Uterus (tissue), 4 donors: ENCODE results near the gene KLK8. TPM values are rescaled to one million over a fixed set of nuclear protein-coding genes. Genes with fewer than 3 reads are reported as not detected.

Experiments used
- DNase-seq, 2 donors: peaks; one replicate each; pipeline ENCODE4 v3.0.0-alpha.2; 2019 to 2020
- H3K27ac ChIP-seq, 2 donors: fragments of 200-600 bp; sonication (generic); 1 replicate in 1 of 2; 2 replicates in 1 of 2; pipeline ENCODE4 v1.5.1; 2016 to 2018
- H3K27me3 ChIP-seq, 2 donors: fragments of 200-600 bp; sonication (generic); one replicate each; pipeline ENCODE4 v1.5.1; 2018 to 2019; ENCODE audit warnings: control low read depth in 1 of 2
- H3K36me3 ChIP-seq, 2 donors: fragments of 200-600 bp; sonication (generic); one replicate each; pipeline ENCODE4 v1.5.1; 2019; ENCODE audit warnings: control low read depth in 1 of 2
- H3K4me1 ChIP-seq, 2 donors: fragments of 200-600 bp; sonication (generic); one replicate each; pipeline ENCODE4 v1.5.1; 2018 to 2019; ENCODE audit warnings: control low read depth in 1 of 2
- H3K4me3 ChIP-seq, 2 donors: fragments of 200-600 bp; sonication (generic); 1 replicate in 1 of 2; 2 replicates in 1 of 2; pipeline ENCODE4 v1.5.1; 2018 to 2019; ENCODE audit warnings: mild to moderate bottlenecking in 1 of 2
- H3K9me3 ChIP-seq, 2 donors: fragments of 200-600 bp; sonication (generic); one replicate each; pipeline ENCODE4 v1.5.1; 2019; ENCODE audit warnings: control low read depth in 1 of 2
- POLR2A ChIP-seq, 2 donors: fragments of 450-650 bp; IDR thresholded peaks; one replicate each; pipeline ENCODE4 v1.6.1; 2016; ENCODE audit warnings: antibody characterized with exemption in 2 of 2, mild to moderate bottlenecking in 1 of 2, moderate library complexity in 1 of 2
- intact Hi-C: fragments of 100-400 bp; cut with DNase I; formaldehyde crosslinking; loops from one replicate; pipeline ENCODE4 v1.15.1; 2023; ENCODE audit warnings: low total_unique reads
- total RNA-seq, 4 donors: library from RNA; depleted of rRNA in 3 of 4; stranded (reverse); fragments of >200 nt in 3 of 4; gene quantifications; one replicate each; pipeline versions ENCODE4 v1.1.0 to v1.2.4, GENCODE V29; 2014 to 2023
- TF ChIP-seq, protein P1 (sequence below), 4 experiments: fragments of 200-600 bp in 2 of 4; fragments of 450-650 bp in 2 of 4; sonication (generic) in 2 of 4; IDR thresholded peaks; one replicate each; pipeline ENCODE4 v1.5.1; 2016 to 2019; ENCODE audit warnings: antibody characterized with exemption in 4 of 4, mild to moderate bottlenecking in 2 of 4, moderate library complexity in 1 of 4
- donor health status: DM: yes; HTN: yes; CAD: no.

Gene KLK8
- total RNA-seq, 4 donors from 2014 or later = 4.8 TPM; not detected in 3

DNA sequence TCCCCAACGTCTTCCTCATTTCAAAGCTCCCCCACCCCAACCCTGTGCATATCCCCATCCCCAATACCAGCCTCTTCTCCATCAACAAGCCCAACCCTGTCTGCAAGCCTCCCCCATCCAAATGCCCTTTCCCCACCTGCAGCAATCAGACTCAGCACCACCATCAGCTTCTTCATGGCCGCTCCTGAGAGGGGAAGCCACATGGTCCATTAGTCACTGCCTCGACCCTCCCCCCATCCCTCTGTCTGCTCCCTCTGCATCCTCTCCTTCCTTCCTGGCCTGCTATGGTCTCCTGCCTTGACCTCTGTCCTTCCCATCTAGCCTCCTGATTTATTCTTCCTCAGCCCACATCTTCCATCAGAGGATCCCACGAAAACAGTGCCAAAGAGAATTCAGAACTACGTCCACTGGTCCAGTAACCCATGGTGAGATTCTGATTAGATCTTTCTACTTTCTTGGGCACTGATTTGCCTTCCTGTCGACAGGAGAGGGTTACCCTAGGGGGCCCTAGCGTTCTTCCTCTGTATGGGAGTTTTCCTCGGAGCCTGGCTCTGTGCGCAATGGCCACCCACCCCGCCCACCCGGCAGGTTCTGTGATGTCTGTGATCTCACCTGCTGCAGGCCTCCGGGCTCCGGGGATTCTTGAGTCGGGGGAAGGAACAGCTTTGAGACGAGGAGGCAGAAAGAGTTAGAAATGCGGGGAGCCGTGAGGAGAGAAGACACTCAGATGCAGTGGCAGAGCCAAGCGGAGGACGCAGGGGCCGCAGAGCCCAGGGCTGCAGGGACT is 33.3 kb downstream of the KLK8 start:
- no peak for DNase-seq
- no peaks in the 10 kb centered on the region for H3K36me3 ChIP-seq
- no peak overlapping the region for H3K27ac ChIP-seq
- TF ChIP-seq POLR2A (IDR thresholded peaks at IDR 0.05) = no peak
- TF ChIP-seq, protein P1, sequence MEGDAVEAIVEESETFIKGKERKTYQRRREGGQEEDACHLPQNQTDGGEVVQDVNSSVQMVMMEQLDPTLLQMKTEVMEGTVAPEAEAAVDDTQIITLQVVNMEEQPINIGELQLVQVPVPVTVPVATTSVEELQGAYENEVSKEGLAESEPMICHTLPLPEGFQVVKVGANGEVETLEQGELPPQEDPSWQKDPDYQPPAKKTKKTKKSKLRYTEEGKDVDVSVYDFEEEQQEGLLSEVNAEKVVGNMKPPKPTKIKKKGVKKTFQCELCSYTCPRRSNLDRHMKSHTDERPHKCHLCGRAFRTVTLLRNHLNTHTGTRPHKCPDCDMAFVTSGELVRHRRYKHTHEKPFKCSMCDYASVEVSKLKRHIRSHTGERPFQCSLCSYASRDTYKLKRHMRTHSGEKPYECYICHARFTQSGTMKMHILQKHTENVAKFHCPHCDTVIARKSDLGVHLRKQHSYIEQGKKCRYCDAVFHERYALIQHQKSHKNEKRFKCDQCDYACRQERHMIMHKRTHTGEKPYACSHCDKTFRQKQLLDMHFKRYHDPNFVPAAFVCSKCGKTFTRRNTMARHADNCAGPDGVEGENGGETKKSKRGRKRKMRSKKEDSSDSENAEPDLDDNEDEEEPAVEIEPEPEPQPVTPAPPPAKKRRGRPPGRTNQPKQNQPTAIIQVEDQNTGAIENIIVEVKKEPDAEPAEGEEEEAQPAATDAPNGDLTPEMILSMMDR (IDR thresholded peaks at IDR 0.05) = no peak
- no peak overlapping the region for H3K4me3 ChIP-seq
- no peaks in the 10 kb centered on the region for H3K4me1 ChIP-seq
- intact Hi-C loops = no loop called here
- no peaks in the 10 kb centered on the region for H3K27me3 ChIP-seq
- no peaks in the 10 kb centered on the region for H3K9me3 ChIP-seq

DNA sequence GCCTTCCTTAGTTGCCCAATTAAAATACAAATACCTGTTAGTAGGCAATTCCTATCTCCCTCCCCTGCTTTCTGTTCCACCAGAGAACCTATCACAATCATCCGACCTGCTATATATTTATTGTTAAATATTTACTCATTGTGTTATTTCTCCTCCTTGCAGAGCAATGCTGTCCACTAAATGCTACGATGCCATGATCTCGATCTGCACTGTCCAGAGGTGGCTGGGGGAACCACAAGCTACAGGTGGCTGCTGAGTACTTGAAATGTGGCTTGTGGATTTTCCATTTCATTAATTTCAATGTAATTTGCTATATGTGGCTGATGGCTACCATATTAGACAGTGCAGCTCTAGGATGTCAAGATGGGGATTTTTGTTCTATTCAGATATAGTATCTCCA is 37.1 kb downstream of the KLK8 start:
- H3K4me1 ChIP-seq = no peaks in the 10 kb centered on the region
- H3K27ac ChIP-seq = no peak overlapping the region
- TF ChIP-seq, protein P1 (IDR thresholded peaks at IDR 0.05) = no peak
- no peak for TF ChIP-seq POLR2A (IDR thresholded peaks at IDR 0.05)
- no peaks in the 10 kb centered on the region for H3K9me3 ChIP-seq
- no peaks in the 10 kb centered on the region for H3K36me3 ChIP-seq
- H3K4me3 ChIP-seq = no peak overlapping the region
- no peak for DNase-seq
- no peaks in the 10 kb centered on the region for H3K27me3 ChIP-seq
- intact Hi-C loops = no loop called here

DNA sequence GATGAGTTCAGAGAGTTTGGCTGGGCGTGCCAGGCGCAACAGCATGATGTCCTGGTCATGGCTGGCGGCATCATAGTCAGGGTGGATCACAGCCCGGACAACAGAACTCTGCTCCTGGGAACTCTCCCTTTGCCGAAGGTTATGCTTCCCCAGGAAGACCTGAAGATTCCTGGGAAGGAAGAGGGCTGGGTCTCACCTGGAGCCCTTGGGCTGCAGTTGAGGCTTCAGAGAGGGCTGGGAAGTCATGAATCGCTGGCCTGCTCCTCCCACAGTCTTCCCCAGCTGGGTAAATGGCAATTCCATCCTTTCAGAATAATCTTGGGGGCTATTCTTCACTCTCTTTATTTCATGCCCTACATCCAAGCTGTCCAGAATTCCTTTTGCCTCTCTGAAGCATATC is 38.0 kb downstream of the KLK8 start:
- H3K27ac ChIP-seq = no peak overlapping the region
- H3K4me3 ChIP-seq = no peak overlapping the region
- intact Hi-C loops = no loop called here
- TF ChIP-seq, protein P1 (IDR thresholded peaks at IDR 0.05) = no peak
- TF ChIP-seq POLR2A (IDR thresholded peaks at IDR 0.05) = no peak
- H3K36me3 ChIP-seq = no peaks in the 10 kb centered on the region
- no peaks in the 10 kb centered on the region for H3K27me3 ChIP-seq
- H3K9me3 ChIP-seq = no peaks in the 10 kb centered on the region
- H3K4me1 ChIP-seq = no peaks in the 10 kb centered on the region
- DNase-seq = no peak

DNA sequence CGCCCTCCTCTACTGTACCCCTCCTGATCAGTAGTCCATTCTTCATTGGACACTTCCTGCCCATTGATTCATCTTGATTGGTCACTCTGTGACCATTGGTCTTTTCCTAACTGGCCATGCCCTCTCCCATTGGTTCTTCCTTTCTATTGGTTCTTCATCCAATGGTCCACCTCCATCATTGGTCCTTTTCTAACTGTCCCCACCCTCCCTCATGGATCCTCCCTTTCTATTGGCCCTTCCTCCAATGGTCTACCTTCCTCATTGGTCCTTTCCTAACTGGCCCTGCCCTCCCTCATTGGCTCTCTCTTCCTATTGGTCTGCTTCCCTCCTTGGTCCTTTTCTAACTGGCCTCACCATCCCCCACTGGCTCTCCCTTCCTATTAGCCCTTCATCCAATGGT is 39.2 kb downstream of the KLK8 start:
- H3K4me3 ChIP-seq = no peak overlapping the region
- no peak for DNase-seq
- no peak for TF ChIP-seq POLR2A (IDR thresholded peaks at IDR 0.05)
- TF ChIP-seq, protein P1 (IDR thresholded peaks at IDR 0.05) = no peak
- H3K4me1 ChIP-seq = no peaks in the 10 kb centered on the region
- H3K27ac ChIP-seq = no peak overlapping the region
- H3K9me3 ChIP-seq = no peaks in the 10 kb centered on the region
- no peaks in the 10 kb centered on the region for H3K36me3 ChIP-seq
- intact Hi-C loops = no loop called here
- no peaks in the 10 kb centered on the region for H3K27me3 ChIP-seq

DNA sequence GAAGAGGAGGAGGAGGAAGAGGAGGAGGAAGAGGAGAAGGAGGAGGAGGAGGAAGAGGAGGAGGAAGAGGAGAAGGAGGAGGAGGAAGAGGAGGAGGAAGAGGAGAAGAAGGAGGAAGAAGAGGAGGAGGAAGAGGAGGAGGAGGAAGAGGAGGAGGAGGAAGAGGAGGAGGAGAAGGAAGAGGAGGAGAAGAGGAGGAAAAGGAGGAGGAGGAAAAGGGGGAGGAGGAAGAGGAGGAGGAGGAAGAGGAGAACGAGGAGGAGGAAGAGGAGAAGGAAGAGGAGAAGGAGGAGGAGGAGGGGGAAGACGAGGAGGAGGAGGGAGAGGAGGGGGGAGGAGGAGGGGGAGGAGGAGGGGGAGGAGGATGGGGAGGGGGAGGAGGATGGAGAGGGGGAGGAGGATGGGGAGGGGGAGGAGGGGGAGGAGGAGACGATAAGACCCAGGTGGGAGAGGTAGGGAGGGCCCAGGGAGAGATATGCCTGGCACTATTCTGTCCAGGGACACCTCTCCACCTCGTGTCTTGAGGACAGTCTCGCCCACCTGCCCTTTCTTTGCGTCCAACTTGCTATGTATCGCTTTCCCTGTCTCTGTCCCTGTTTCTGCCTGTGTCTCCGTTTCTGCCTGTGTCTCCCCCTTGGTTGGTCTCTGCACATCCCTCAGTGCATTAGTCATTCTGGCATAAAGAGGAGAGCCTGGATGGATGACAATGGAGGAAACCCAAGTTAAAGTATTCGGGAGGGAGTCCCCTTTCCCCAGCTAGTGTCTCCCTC is 41.5 kb downstream of the KLK8 start:
- no peaks in the 10 kb centered on the region for H3K4me1 ChIP-seq
- H3K4me3 ChIP-seq = no peak overlapping the region
- intact Hi-C loops = no loop called here
- H3K9me3 ChIP-seq = no peaks in the 10 kb centered on the region
- no peak for DNase-seq
- no peak overlapping the region for H3K27ac ChIP-seq
- no peaks in the 10 kb centered on the region for H3K27me3 ChIP-seq
- TF ChIP-seq, protein P1 (IDR thresholded peaks at IDR 0.05) = no peak
- no peak for TF ChIP-seq POLR2A (IDR thresholded peaks at IDR 0.05)
- H3K36me3 ChIP-seq = no peaks in the 10 kb centered on the region
